Adrenal gland (tissue), 12 donors: ENCODE measurements around the gene SLC19A1. TPM values are rescaled to one million over a fixed set of nuclear protein-coding genes. Genes with fewer than 3 reads are reported as not detected.
A peak's percentile ranks its signal among the peaks of the same experiment; 100 is the strongest.

Experiments used
- DNase-seq, 7 donors: peaks; one replicate each; pipeline ENCODE4 v3.0.0-alpha.2; 2019 to 2020
- H3K27ac ChIP-seq, 5 donors: fragments of 200-600 bp; sonication (generic) in 4 of 5; 1 replicate in 3 of 5; 2 replicates in 2 of 5; pipeline versions ENCODE4 v1.5.1 to v1.8.0; 2016 to 2020; ENCODE audit warnings: mild to moderate bottlenecking in 1 of 5
- H3K27me3 ChIP-seq: fragments of 200-600 bp; 2 replicates; pipeline ENCODE4 v1.8.0; 2021
- H3K36me3 ChIP-seq, 2 donors: fragments of 200-600 bp; replicated peaks in 1 of 2; 1 replicate in 1 of 2; 2 replicates in 1 of 2; pipeline versions ENCODE4 v1.5.1 to v1.8.0; 2018 to 2022
- H3K4me1 ChIP-seq, 2 donors: fragments of 200-600 bp; replicated peaks in 1 of 2; 1 replicate in 1 of 2; 2 replicates in 1 of 2; pipeline versions ENCODE4 v1.5.1 to v1.8.0; 2018 to 2021
- H3K4me3 ChIP-seq, 4 donors: fragments of 200-600 bp; sonication (generic) in 3 of 4; one replicate each; pipeline ENCODE4 v1.5.1; 2016 to 2018
- H3K9me3 ChIP-seq, 3 donors: fragments of 200-600 bp; sonication (generic) in 1 of 3; replicated peaks in 1 of 3; 1 replicate in 2 of 3; 2 replicates in 1 of 3; pipeline versions ENCODE4 v1.5.1 to v1.8.0; 2016 to 2021
- POLR2A ChIP-seq, 2 donors: fragments of 450-650 bp; IDR thresholded peaks; one replicate each; pipeline ENCODE4 v1.6.1; 2017; ENCODE audit warnings: antibody characterized with exemption in 2 of 2, mild to moderate bottlenecking in 2 of 2, moderate library complexity in 1 of 2
- WGBS, 4 donors: extraction: QIAGEN DNeasy Blood & Tissue Kit in 2 of 4; methylation state at CpG; one replicate each; pipeline versions ENCODE4 v1.1.5 to v1.1.7; 2013 to 2017; 5-methylcytosine and 5-hydroxymethylcytosine counted together
- intact Hi-C, 2 donors: fragments of 100-400 bp; cut with DNase I; formaldehyde crosslinking; loops; one replicate each; pipeline versions ENCODE4 v1.14.1 to v1.15.0; 2022 to 2023
- polyA plus RNA-seq, 3 donors: library from polyadenylated mRNA; stranded (reverse); fragments of 200-250 nt in 2 of 3; fragments of 350-450 nt in 1 of 3; fragmentation: Illumina TruSeq in 1 of 3; extraction: RNeasy Lipid Tissue Mini Kit (QIAGEN cat#74804) in 1 of 3; gene quantifications; one replicate each; pipeline ENCODE4 v1.2.3, GENCODE V29; 2013 to 2014
- total RNA-seq, 9 donors: library from RNA; depleted of rRNA in 4 of 9; stranded (reverse); fragments of >200 nt in 4 of 9; fragments of 120-200 nt in 1 of 9; fragmentation: NEBNext Ultra II Directional in 1 of 9; extraction: Animal tissue kit (Norgen Biotek cat#: 25700) in 1 of 9; gene quantifications; one replicate each; pipeline versions ENCODE4 v1.1.0 to v1.2.4, GENCODE V29; 2013 to 2023
- TF ChIP-seq, protein P1 (sequence below), 6 experiments: fragments of 450-650 bp in 4 of 6; fragments of 200-600 bp in 2 of 6; sonication (generic) in 1 of 6; IDR thresholded peaks; 1 replicate in 5 of 6; 2 replicates in 1 of 6; pipeline versions ENCODE4 v1.5.1 to v1.8.0; 2016 to 2021; ENCODE audit warnings: antibody characterized with exemption in 6 of 6, mild to moderate bottlenecking in 2 of 6, moderate library complexity in 1 of 6
- donor health status: healthy with polysubstance abuse.
- donor health status: Bipolar disorder and iron deficiency.
- donor health status: DM: yes; HTN: yes; CAD: no.
- donor health status: DM: no; HTN: no; CAD: no.
- donor health status: DM: no; HTN: no; CAD: no.
- donor health status: DM: yes; HTN: yes; CAD: no.

SLC19A1 gene
- total and polyA plus RNA-seq, 12 donors, result 1.7 to 21.2 (median 15.3) TPM

DNA sequence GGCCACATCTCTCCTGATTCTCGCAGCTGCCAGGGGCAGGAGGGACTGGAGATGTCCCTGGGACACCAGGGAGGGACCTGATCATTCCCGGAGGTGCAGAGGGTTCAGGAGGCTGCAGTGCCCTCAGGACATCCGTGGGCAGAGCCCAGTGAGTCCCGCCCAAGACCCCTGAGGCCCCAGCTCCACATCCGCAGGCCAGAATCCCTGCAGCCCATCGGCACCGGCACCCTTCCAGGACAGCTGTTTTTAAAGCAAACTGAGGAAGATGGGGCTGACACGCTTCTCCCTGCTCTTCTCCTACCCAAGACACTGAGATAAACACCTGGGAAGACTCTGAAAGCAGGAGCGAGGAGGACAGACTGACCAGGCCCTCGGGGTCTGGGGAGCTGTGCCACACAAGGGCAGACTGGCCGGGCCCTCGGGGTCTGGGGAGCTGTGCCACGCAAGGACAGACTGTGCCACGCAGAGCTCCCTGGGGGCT lies 25.5 kb downstream of the SLC19A1 start:
- H3K36me3 ChIP-seq, result no peaks in the 10 kb centered on the region
- H3K9me3 ChIP-seq, result peaks cover 0 to 20% (median 0%) of the 10 kb centered on the region in 3 donors
- intact Hi-C loops, result no loop called here
- H3K27me3 ChIP-seq, result no peaks in the 10 kb centered on the region
- DNase-seq, result peak in 3 of 7 donors; percentile 4 to 11 (median 6)
- 76 to 95% (median 90%) methylated on average over 8 to 14 of the region's 14 CpGs for WGBS, 4 donors
- no peak overlapping the region for H3K27ac ChIP-seq
- H3K4me3 ChIP-seq, result no peak overlapping the region
- TF ChIP-seq, protein P1, sequence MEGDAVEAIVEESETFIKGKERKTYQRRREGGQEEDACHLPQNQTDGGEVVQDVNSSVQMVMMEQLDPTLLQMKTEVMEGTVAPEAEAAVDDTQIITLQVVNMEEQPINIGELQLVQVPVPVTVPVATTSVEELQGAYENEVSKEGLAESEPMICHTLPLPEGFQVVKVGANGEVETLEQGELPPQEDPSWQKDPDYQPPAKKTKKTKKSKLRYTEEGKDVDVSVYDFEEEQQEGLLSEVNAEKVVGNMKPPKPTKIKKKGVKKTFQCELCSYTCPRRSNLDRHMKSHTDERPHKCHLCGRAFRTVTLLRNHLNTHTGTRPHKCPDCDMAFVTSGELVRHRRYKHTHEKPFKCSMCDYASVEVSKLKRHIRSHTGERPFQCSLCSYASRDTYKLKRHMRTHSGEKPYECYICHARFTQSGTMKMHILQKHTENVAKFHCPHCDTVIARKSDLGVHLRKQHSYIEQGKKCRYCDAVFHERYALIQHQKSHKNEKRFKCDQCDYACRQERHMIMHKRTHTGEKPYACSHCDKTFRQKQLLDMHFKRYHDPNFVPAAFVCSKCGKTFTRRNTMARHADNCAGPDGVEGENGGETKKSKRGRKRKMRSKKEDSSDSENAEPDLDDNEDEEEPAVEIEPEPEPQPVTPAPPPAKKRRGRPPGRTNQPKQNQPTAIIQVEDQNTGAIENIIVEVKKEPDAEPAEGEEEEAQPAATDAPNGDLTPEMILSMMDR (IDR thresholded peaks at IDR 0.05), result no peak
- no peak for TF ChIP-seq POLR2A (IDR thresholded peaks at IDR 0.05)
- no peaks in the 10 kb centered on the region for H3K4me1 ChIP-seq

DNA sequence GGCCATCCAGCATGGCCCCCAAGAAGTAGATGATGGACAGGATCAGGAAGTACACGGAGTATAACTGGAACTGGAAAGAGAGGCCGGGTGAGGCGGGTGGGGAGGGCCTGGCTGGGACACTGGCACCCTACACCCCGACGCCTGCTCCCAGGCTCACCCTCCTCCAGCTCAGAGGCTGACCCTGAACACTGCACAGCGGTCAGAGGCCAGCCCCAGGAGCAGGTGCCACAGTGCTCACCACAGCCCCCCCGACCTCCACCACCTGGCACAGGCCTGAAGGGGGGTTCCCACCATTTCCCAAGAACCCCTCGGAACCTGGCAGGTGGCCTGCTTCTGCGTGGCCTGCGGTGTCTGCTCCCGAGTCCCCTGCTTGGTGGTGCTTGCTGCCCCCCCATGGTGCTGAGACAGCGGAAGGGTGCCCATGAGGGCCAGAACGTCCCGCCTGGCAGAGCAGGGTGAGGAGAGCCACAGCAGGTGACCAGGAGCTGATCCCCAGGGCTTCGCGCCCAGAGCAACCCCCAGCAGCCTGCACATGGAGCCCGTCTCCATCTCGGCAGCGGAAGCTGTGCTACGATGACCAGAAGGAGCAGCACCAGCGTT lies 26.1 kb downstream of the SLC19A1 start:
- intact Hi-C loops, result no loop called here
- peak in 3 of 7 donors; percentile 5 to 14 (median 13) for DNase-seq
- H3K27me3 ChIP-seq, result no peaks in the 10 kb centered on the region
- H3K27ac ChIP-seq, result no peak overlapping the region
- H3K4me1 ChIP-seq, result no peaks in the 10 kb centered on the region
- H3K9me3 ChIP-seq, result peaks cover 0 to 15% (median 0%) of the 10 kb centered on the region in 3 donors
- H3K4me3 ChIP-seq, result no peak overlapping the region
- no peaks in the 10 kb centered on the region for H3K36me3 ChIP-seq
- TF ChIP-seq, protein P1 (IDR thresholded peaks at IDR 0.05), result no peak
- TF ChIP-seq POLR2A (IDR thresholded peaks at IDR 0.05), result no peak
- WGBS, 4 donors, result 94 to 98% (median 96%) methylated on average over 12 to 21 of the region's 21 CpGs

DNA sequence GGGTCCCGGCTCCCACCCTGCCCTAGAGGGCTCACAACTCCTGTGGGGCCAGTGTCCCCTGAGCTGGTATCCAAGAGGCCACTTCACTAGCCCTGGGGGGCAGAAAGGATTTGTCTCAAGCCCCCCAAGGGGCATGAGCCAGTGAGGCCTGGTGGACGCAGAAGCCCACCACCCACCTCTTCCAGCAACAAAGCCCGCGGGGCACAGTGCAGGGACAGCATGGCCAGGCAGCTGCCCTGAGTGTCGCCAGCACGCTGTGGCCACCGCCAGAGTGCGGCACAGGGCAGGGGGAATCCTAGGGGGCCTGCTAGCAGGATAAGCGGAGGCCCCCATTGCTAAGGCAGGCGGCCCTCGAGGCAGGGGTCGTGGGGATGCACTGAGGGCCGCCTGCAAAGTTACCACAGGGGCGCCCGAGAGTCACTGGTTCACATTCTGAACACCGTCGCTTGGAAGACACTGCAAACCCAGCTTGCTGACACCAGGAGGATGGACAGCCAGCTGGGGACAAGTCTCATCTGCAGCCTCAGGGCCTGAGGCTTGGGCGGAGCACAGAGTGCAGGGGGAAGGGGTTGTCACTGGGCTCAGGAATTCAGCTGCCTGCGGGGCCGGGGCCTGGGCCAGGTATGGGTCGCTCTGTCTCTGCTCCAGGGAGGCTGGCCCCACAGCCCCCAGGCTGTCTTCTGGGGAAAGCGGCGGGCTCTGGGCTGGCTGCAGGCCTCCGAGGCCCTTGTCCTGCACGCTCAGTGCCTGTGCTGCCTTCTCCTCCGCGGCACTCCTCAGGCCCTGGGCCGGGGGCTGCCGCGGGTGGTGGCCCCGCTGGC lies 26.8 kb downstream of the SLC19A1 start:
- Histone ChIP-seq H3K4me1 (no peaks in the 10 kb centered on the region), H3K4me3 (no peak overlapping the region), H3K36me3 (peaks cover 0 to under 1% of the 10 kb centered on the region in 2 donors), H3K27me3 (no peaks in the 10 kb centered on the region), H3K27ac (no peak overlapping the region), H3K9me3 (peaks cover 0 to 8% (median 0%) of the 10 kb centered on the region in 3 donors)
- DNase-seq, result peak in 3 of 7 donors; percentile 4 to 13 (median 10)
- 92 to 96% (median 95%) methylated on average over 5 to 31 of the region's 31 CpGs for WGBS, 4 donors
- intact Hi-C loops, result no loop called here
- TF ChIP-seq, protein P1 (IDR thresholded peaks at IDR 0.05), result no peak
- TF ChIP-seq POLR2A (IDR thresholded peaks at IDR 0.05), result no peak

DNA sequence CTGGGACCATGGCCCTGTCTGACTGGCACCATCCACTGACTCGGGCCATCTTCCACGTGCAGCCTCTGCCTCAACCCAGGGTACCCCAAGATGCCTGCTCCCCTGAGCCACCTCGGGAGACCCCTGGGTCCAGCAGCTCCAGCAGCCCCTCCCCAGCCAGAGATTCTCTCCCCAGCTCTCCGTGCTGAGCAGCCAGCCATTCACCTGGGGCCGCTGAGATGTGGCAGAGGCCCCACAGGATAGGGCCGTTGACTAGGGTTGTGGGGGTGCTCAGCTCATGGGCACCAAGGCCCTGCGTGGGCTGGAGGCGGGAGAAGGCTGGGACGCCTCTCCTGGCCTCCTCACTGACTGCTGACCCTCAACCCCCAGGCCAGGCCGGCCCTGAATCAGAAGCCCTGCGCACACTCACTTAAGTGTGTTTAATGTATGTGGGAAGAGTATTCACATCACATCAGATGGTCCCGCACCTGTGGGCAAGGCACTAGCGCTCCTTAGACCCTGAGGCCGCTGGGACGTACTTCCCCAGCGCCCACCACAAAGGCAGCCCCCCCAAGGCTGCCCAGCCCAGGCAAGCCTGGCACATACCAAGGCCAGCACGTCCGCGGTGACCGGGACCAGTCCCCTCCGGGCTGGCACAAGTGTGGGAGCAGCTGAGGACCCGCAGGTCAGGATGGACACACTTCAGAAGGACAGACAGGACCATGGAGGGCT lies 27.8 kb downstream of the SLC19A1 start:
- intact Hi-C loops, result no loop called here
- Histone ChIP-seq H3K27ac (no peak overlapping the region), H3K4me1 (no peaks in the 10 kb centered on the region), H3K9me3 (no peaks in the 10 kb centered on the region), H3K36me3 (peaks cover 0 to 10% of the 10 kb centered on the region in 2 donors), H3K27me3 (no peaks in the 10 kb centered on the region), H3K4me3 (no peak overlapping the region)
- 86 to 89% (median 87%) methylated on average over 3 to 22 of the region's 22 CpGs for WGBS, 4 donors
- DNase-seq, result peak in 2 of 7 donors; percentile 4 to 12
- TF ChIP-seq, protein P1 (IDR thresholded peaks at IDR 0.05), result no peak
- TF ChIP-seq POLR2A (IDR thresholded peaks at IDR 0.05), result no peak
